H1 (cell line): ENCODE measurements around the gene PRPH2. TPM values are rescaled to one million over a fixed set of nuclear protein-coding genes. Genes with fewer than 3 reads are reported as not detected.

Experiments
- ASH2L ChIP-seq: fragments of 200-600, 300-600 bp; sonication (generic); IDR thresholded peaks from one replicate; pipeline ENCODE4 v1.7.1; 2017; ENCODE audit warnings: low read length
- EGR1 ChIP-seq: IDR thresholded peaks from 2 replicates; pipeline ENCODE4 v1.6.1; 2011; ENCODE audit warnings: low read depth, low read length, borderline replicate concordance
- GTF2F1 ChIP-seq: IDR thresholded peaks from 2 replicates; pipeline ENCODE4 v1.6.1; 2012; ENCODE audit warnings: low read depth, low read length, improper control_type of control experiment, borderline replicate concordance
- KDM1A ChIP-seq: fragments of 200-600, 300-600 bp; sonication (generic); IDR thresholded peaks from 2 replicates; pipeline ENCODE4 v1.7.1; 2016; ENCODE audit warnings: mild to moderate bottlenecking, low read length, borderline replicate concordance
- KDM4A ChIP-seq: IDR thresholded peaks from one replicate; pipeline ENCODE4 v1.7.1; 2012; ENCODE audit warnings: low read depth, mild to moderate bottlenecking, moderate library complexity, low read length, inconsistent platforms; ENCODE audit not compliant: severe bottlenecking
- POU5F1 ChIP-seq: IDR thresholded peaks from 2 replicates; pipeline ENCODE4 v1.6.1; 2011; ENCODE audit warnings: low read depth, mild to moderate bottlenecking, low read length, moderate library complexity
- RAD21 ChIP-seq, 2 experiments: IDR thresholded peaks in 1 of 2; conservative IDR thresholded peaks in 1 of 2; 2 replicates each; pipeline ENCODE4 v1.6.1; 2011; ENCODE audit warnings: low read depth in 2 of 2, low read length in 2 of 2, improper control_type of control experiment in 1 of 2, inconsistent platforms in 1 of 2, mild to moderate bottlenecking in 1 of 2, moderate library complexity in 1 of 2
- RNF2 ChIP-seq: fragments of 200-900, 300-1000 bp; sonication (generic); IDR thresholded peaks from 2 replicates; pipeline ENCODE4 v1.7.1; 2016; ENCODE audit warnings: borderline replicate concordance, low read depth, mild to moderate bottlenecking, antibody characterized with exemption, low read length; ENCODE audit not compliant: poor library complexity, severe bottlenecking; ENCODE audit errors: missing control alignments
- SIN3A ChIP-seq, 2 experiments: IDR thresholded peaks in 1 of 2; conservative IDR thresholded peaks in 1 of 2; 2 replicates each; pipeline ENCODE4 v1.6.1; 2011 to 2012; ENCODE audit warnings: low read length in 2 of 2, improper control_type of control experiment in 1 of 2, low read depth in 1 of 2, mild to moderate bottlenecking in 1 of 2
- SP1 ChIP-seq: IDR thresholded peaks from 2 replicates; pipeline ENCODE4 v1.6.1; 2011; ENCODE audit warnings: low read depth, low read length
- polyA plus RNA-seq, 7 experiments: library from polyadenylated mRNA; depleted of rRNA in 3 of 7; stranded (reverse) in 5 of 7; unstranded in 2 of 7; fragments of >200 nt in 5 of 7; fragments of 200-250 nt in 2 of 7; gene quantifications; 1 replicate in 5 of 7; 2 replicates in 1 of 7; 4 replicates in 1 of 7; pipeline versions ENCODE4 v1.2.1 to v1.2.3, GENCODE V29; 2011 to 2013; ENCODE audit warnings: missing spikeins in 2 of 7, mixed read lengths in 2 of 7
- total RNA-seq: library from RNA; stranded (reverse); fragmentation: NEBNext Ultra II Directional; extraction: Animal tissue kit (Norgen Biotek cat#: 25700); gene quantifications from 2 replicates; pipeline ENCODE4 v1.2.1, GENCODE V29; 2021
- TF ChIP-seq, protein P1 (sequence below): fragments of 300-600 bp; sonication (generic); IDR thresholded peaks from 2 replicates; pipeline ENCODE4 v1.7.1; 2012; ENCODE audit warnings: low read length, moderate library complexity, mild to moderate bottlenecking, inconsistent platforms; ENCODE audit not compliant: insufficient replicate concordance

Gene PRPH2
- total and polyA plus RNA-seq, 2 of the 8 experiments (the other 6 are each of a cell fraction or from before 2014, with no cell fraction given) = 0.23 to 0.65 TPM

DNA sequence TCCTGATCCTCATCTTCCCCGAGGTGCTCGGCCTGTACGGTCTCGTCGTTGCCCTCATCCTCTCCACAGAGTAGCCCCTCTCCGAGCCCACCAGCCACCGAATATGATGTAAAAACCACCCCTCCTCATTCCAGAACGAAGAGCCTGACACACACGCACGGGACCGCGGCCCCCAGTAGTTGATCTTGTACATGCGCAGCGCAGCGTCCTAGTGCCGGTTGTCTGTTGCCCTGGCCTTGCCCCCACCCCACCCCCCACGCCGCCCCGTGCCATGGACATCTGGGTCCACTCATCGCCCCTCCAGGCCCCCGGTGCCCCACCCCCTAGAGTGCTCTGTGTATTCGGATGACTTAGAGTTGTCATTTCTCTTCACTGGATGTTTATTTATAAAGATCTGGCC, 5.2 kb upstream of the PRPH2 start (continued):
- TF ChIP-seq, protein P1, sequence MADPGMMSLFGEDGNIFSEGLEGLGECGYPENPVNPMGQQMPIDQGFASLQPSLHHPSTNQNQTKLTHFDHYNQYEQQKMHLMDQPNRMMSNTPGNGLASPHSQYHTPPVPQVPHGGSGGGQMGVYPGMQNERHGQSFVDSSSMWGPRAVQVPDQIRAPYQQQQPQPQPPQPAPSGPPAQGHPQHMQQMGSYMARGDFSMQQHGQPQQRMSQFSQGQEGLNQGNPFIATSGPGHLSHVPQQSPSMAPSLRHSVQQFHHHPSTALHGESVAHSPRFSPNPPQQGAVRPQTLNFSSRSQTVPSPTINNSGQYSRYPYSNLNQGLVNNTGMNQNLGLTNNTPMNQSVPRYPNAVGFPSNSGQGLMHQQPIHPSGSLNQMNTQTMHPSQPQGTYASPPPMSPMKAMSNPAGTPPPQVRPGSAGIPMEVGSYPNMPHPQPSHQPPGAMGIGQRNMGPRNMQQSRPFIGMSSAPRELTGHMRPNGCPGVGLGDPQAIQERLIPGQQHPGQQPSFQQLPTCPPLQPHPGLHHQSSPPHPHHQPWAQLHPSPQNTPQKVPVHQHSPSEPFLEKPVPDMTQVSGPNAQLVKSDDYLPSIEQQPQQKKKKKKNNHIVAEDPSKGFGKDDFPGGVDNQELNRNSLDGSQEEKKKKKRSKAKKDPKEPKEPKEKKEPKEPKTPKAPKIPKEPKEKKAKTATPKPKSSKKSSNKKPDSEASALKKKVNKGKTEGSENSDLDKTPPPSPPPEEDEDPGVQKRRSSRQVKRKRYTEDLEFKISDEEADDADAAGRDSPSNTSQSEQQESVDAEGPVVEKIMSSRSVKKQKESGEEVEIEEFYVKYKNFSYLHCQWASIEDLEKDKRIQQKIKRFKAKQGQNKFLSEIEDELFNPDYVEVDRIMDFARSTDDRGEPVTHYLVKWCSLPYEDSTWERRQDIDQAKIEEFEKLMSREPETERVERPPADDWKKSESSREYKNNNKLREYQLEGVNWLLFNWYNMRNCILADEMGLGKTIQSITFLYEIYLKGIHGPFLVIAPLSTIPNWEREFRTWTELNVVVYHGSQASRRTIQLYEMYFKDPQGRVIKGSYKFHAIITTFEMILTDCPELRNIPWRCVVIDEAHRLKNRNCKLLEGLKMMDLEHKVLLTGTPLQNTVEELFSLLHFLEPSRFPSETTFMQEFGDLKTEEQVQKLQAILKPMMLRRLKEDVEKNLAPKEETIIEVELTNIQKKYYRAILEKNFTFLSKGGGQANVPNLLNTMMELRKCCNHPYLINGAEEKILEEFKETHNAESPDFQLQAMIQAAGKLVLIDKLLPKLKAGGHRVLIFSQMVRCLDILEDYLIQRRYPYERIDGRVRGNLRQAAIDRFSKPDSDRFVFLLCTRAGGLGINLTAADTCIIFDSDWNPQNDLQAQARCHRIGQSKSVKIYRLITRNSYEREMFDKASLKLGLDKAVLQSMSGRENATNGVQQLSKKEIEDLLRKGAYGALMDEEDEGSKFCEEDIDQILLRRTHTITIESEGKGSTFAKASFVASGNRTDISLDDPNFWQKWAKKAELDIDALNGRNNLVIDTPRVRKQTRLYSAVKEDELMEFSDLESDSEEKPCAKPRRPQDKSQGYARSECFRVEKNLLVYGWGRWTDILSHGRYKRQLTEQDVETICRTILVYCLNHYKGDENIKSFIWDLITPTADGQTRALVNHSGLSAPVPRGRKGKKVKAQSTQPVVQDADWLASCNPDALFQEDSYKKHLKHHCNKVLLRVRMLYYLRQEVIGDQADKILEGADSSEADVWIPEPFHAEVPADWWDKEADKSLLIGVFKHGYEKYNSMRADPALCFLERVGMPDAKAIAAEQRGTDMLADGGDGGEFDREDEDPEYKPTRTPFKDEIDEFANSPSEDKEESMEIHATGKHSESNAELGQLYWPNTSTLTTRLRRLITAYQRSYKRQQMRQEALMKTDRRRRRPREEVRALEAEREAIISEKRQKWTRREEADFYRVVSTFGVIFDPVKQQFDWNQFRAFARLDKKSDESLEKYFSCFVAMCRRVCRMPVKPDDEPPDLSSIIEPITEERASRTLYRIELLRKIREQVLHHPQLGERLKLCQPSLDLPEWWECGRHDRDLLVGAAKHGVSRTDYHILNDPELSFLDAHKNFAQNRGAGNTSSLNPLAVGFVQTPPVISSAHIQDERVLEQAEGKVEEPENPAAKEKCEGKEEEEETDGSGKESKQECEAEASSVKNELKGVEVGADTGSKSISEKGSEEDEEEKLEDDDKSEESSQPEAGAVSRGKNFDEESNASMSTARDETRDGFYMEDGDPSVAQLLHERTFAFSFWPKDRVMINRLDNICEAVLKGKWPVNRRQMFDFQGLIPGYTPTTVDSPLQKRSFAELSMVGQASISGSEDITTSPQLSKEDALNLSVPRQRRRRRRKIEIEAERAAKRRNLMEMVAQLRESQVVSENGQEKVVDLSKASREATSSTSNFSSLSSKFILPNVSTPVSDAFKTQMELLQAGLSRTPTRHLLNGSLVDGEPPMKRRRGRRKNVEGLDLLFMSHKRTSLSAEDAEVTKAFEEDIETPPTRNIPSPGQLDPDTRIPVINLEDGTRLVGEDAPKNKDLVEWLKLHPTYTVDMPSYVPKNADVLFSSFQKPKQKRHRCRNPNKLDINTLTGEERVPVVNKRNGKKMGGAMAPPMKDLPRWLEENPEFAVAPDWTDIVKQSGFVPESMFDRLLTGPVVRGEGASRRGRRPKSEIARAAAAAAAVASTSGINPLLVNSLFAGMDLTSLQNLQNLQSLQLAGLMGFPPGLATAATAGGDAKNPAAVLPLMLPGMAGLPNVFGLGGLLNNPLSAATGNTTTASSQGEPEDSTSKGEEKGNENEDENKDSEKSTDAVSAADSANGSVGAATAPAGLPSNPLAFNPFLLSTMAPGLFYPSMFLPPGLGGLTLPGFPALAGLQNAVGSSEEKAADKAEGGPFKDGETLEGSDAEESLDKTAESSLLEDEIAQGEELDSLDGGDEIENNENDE = no peak
- TF ChIP-seq RNF2 = no peak
- no peak for TF ChIP-seq GTF2F1
- no peak for TF ChIP-seq ASH2L
- TF ChIP-seq SP1 = no peak
- no peak for TF ChIP-seq RAD21 (IDR thresholded peaks at IDR 0.05 in 1 of 2, conservative IDR thresholded peaks at IDR 0.05 in 1 of 2; ENCODE audit: low read depth in 2 of 2, low read length in 2 of 2)
- no peak for TF ChIP-seq POU5F1
- no peak for TF ChIP-seq KDM1A
- no peak for TF ChIP-seq EGR1
- no peak for TF ChIP-seq KDM4A
- TF ChIP-seq SIN3A (conservative IDR thresholded peaks at IDR 0.05 in 1 of 2, IDR thresholded peaks at IDR 0.05 in 1 of 2; ENCODE audit: low read depth in 1 of 2, low read length in 2 of 2) = no peak
